Activated B cell treated with CpG ODN at 0.5 μM for 24 hours (primary cell): ENCODE results near the gene ECE2. TPM values are rescaled to one million over a fixed set of nuclear protein-coding genes. Genes with fewer than 3 reads are reported as not detected.

Source experiments
- ATAC-seq: fragments of 200-7000 bp; cut with Tn5 transposase; one replicate; pipeline ENCODE4 v1.10.0; 2021; ENCODE audit warnings: low read depth, mild to moderate bottlenecking, moderate library complexity
- CTCF ChIA-PET: fragments of 350-600 bp; sonication (Branson Sonifier 250); formaldehyde crosslinking; loops from one replicate; lab custom pipeline; 2021; ENCODE audit warnings: antibody characterized with exemption; lab: Charles Lee
- POLR2A ChIA-PET: fragments of 350-600 bp; sonication (Branson Sonifier 250); formaldehyde crosslinking; loops from one replicate; lab custom pipeline; 2021; ENCODE audit warnings: antibody characterized with exemption; lab: Charles Lee
- DNase-seq: peaks from one replicate; pipeline ENCODE4 v3.0.0; 2022
- H3K27ac Mint-ChIP-seq: one replicate; pipeline ENCODE4 v1.8.0; 2020; ENCODE audit warnings: mixed read lengths
- H3K27me3 Mint-ChIP-seq: one replicate; pipeline ENCODE4 v1.8.0; 2021; ENCODE audit warnings: mixed read lengths
- H3K36me3 Mint-ChIP-seq: one replicate; pipeline ENCODE4 v1.8.0; 2021; ENCODE audit warnings: low read depth, mixed read lengths
- H3K4me1 Mint-ChIP-seq: one replicate; pipeline ENCODE4 v1.8.0; 2021; ENCODE audit warnings: mixed read lengths
- H3K4me3 Mint-ChIP-seq: one replicate; pipeline ENCODE4 v1.8.0; 2020; ENCODE audit warnings: mild to moderate bottlenecking, mixed read lengths
- H3K9me3 Mint-ChIP-seq: one replicate; pipeline ENCODE4 v1.8.0; 2020; ENCODE audit warnings: mixed read lengths
- intact Hi-C: fragments of 100-400 bp; cut with micrococcal nuclease; formaldehyde crosslinking; loops from one replicate; pipeline ENCODE4 v1.15.1; 2024
- total RNA-seq: library from RNA; stranded (reverse); gene quantifications from 2 replicates; pipeline ENCODE4 v1.2.3, GENCODE V29; 2022
- TF ChIP-seq, protein P1 (sequence below): fragments of 200-600 bp; IDR thresholded peaks from one replicate; pipeline ENCODE4 v1.8.0; 2022; ENCODE audit warnings: antibody characterized with exemption, mild to moderate bottlenecking

Gene ECE2
- total RNA-seq, 1 donor from 2014 or later: not detected

- H3K27ac Mint-ChIP-seq: no peak overlapping the region
- POLR2A ChIA-PET: interaction anchor here (0.6 kb wide), 1 partner anchor 107 kb away, joined by 3 read pairs; no protein-coding TSS in a partner anchor
- TF ChIP-seq, protein P1, sequence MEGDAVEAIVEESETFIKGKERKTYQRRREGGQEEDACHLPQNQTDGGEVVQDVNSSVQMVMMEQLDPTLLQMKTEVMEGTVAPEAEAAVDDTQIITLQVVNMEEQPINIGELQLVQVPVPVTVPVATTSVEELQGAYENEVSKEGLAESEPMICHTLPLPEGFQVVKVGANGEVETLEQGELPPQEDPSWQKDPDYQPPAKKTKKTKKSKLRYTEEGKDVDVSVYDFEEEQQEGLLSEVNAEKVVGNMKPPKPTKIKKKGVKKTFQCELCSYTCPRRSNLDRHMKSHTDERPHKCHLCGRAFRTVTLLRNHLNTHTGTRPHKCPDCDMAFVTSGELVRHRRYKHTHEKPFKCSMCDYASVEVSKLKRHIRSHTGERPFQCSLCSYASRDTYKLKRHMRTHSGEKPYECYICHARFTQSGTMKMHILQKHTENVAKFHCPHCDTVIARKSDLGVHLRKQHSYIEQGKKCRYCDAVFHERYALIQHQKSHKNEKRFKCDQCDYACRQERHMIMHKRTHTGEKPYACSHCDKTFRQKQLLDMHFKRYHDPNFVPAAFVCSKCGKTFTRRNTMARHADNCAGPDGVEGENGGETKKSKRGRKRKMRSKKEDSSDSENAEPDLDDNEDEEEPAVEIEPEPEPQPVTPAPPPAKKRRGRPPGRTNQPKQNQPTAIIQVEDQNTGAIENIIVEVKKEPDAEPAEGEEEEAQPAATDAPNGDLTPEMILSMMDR: no peak
Measured at GRCh38 chr3:184241141-184241446, 34.7 kb upstream of the ECE2 start.

GRCh38 chr3:184241447-184242296 lies 34.1 kb upstream of the ECE2 start:
- no peak for DNase-seq
- intact Hi-C loops: no loop called here

More at GRCh38 chr3:184241141-184241446, 34.7 kb upstream of the ECE2 start:
- Mint-ChIP-seq H3K36me3 (peaks cover 41% of the 10 kb centered on the region), H3K4me1 (no peaks in the 10 kb centered on the region), H3K4me3 (no peak overlapping the region), H3K27me3 (peaks cover 1% of the 10 kb centered on the region), H3K9me3 (no peaks in the 10 kb centered on the region)
- ATAC-seq: no peak
- DNase-seq: no peak
- CTCF ChIA-PET: interaction anchor here (1.9 kb wide), 1 partner anchor 13 kb away, joined by 8 read pairs; no protein-coding TSS in a partner anchor
- intact Hi-C loops: no loop called here

DNA sequence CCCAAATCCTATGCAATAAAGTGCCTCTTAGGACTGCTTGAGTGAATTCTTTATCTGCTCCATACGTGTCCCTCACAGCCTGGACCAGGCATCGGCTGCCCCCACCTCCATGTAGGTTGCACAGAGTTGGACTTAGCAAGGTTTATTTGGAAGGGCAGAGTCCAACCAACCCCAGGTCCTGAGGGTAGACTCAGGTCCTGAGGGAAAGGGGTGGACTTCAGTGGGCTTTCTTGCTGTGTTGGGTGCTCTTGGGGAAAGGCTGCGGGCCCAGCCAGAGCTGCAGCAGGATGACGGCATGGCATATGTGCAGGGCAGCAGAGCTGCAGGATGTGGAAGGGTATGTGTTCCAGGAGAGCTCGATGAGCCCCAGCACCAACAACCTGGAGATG lies 33.5 kb upstream of the ECE2 start:
- intact Hi-C loops: no loop called here
- POLR2A ChIA-PET: no interaction called here
- Mint-ChIP-seq H3K4me3 (no peak overlapping the region), H3K9me3 (no peaks in the 10 kb centered on the region), H3K36me3 (peaks cover 42% of the 10 kb centered on the region), H3K4me1 (peaks cover 3% of the 10 kb centered on the region), H3K27me3 (peaks cover 1% of the 10 kb centered on the region), H3K27ac (no peak overlapping the region)
- DNase-seq: no peak
- ATAC-seq: no peak
- TF ChIP-seq, protein P1: no peak
- CTCF ChIA-PET: interaction anchor here (1.4 kb wide), 1 partner anchor 16 kb away, joined by 3 read pairs; no protein-coding TSS in a partner anchor

More at GRCh38 chr3:184241447-184242296, 34.1 kb upstream of the ECE2 start:
- POLR2A ChIA-PET: no interaction called here
- CTCF ChIA-PET: interaction anchor here (1.4 to 1.9 kb wide), 2 partner anchors 14 to 16 kb away, joined by 3 to 8 read pairs; no protein-coding TSS in a partner anchor
- ATAC-seq: peak; percentile 60
- no peaks in the 10 kb centered on the region for H3K4me1 Mint-ChIP-seq
- peaks cover 42% of the 10 kb centered on the region for H3K36me3 Mint-ChIP-seq
- TF ChIP-seq, protein P1: no peak
- no peak overlapping the region for H3K4me3 Mint-ChIP-seq
- peaks cover 1% of the 10 kb centered on the region for H3K27me3 Mint-ChIP-seq
- no peak overlapping the region for H3K27ac Mint-ChIP-seq
- H3K9me3 Mint-ChIP-seq: no peaks in the 10 kb centered on the region

- H3K36me3 Mint-ChIP-seq: peaks cover 29% of the 10 kb centered on the region
- DNase-seq (peak; percentile 88), ATAC-seq (peak; percentile 63)
- H3K9me3 Mint-ChIP-seq: no peaks in the 10 kb centered on the region
- intact Hi-C loops: loop anchor here (1.0 to 2.0 kb wide), 11 partner anchors 51 to 1690 kb away; partner anchors contain the start of genes ABCF3, AP2M1, EIF2B5 and EIF4G1
- peak within 1 kb of the TSS; percentile 90 for H3K4me3 Mint-ChIP-seq
- ChIA-PET CTCF (interaction anchor here (0.8 to 4.1 kb wide), 4 partner anchors 21 to 112 kb away, joined by 3 to 17 read pairs (median 9); no protein-coding TSS in a partner anchor), POLR2A (interaction anchor here (0.6 to 1.4 kb wide), 6 partner anchors 12 to 409 kb away, joined by 3 to 10 read pairs (median 3); partner anchors contain the start of genes AP2M1, CAMK2N2, PARL and VWA5B2)
- peaks cover 19% of the 10 kb centered on the region for H3K4me1 Mint-ChIP-seq
- no peaks in the 10 kb centered on the region for H3K27me3 Mint-ChIP-seq
- peak within 1 kb of the TSS; percentile 94 for H3K27ac Mint-ChIP-seq
- TF ChIP-seq, protein P1: no peak
Measured at GRCh38 chr3:184248454-184249411, 27.1 kb upstream of the ECE2 start, which contains the start of gene ALG3. ALG3 (minus strand) TSS chr3:184248962; CDS start chr3:184248940, 22 bp downstream.
